Measurements from ENCODE around the gene MON1B.

The MON1B gene

GRCh38 chr16:77211880-77212740 lies 21.1 kb downstream of the MON1B start:
- peak; percentile 80 for TF ChIP-seq YY1 (IDR thresholded peaks at IDR 0.05; ENCODE audit: low read depth)
- TF ChIP-seq RAD21 (IDR thresholded peaks at IDR 0.05; ENCODE audit: low read depth) = no peak
- TF ChIP-seq TAF1 (IDR thresholded peaks at IDR 0.05; ENCODE audit: low read depth) = peak; percentile 22; the same call in 1 of the 2 replicates
- TF ChIP-seq, protein P1, sequence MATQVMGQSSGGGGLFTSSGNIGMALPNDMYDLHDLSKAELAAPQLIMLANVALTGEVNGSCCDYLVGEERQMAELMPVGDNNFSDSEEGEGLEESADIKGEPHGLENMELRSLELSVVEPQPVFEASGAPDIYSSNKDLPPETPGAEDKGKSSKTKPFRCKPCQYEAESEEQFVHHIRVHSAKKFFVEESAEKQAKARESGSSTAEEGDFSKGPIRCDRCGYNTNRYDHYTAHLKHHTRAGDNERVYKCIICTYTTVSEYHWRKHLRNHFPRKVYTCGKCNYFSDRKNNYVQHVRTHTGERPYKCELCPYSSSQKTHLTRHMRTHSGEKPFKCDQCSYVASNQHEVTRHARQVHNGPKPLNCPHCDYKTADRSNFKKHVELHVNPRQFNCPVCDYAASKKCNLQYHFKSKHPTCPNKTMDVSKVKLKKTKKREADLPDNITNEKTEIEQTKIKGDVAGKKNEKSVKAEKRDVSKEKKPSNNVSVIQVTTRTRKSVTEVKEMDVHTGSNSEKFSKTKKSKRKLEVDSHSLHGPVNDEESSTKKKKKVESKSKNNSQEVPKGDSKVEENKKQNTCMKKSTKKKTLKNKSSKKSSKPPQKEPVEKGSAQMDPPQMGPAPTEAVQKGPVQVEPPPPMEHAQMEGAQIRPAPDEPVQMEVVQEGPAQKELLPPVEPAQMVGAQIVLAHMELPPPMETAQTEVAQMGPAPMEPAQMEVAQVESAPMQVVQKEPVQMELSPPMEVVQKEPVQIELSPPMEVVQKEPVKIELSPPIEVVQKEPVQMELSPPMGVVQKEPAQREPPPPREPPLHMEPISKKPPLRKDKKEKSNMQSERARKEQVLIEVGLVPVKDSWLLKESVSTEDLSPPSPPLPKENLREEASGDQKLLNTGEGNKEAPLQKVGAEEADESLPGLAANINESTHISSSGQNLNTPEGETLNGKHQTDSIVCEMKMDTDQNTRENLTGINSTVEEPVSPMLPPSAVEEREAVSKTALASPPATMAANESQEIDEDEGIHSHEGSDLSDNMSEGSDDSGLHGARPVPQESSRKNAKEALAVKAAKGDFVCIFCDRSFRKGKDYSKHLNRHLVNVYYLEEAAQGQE (IDR thresholded peaks at IDR 0.05; ENCODE audit: low read depth) = no peak
- TF ChIP-seq ZBTB7A (IDR thresholded peaks at IDR 0.05; ENCODE audit: low read depth) = peak; percentile 24; the same call in 1 of the 2 replicates
- no peak for TF ChIP-seq NFIC (IDR thresholded peaks at IDR 0.05)
- peak; percentile 77 for TF ChIP-seq MAX (IDR thresholded peaks at IDR 0.05)

- TF ChIP-seq MAX (IDR thresholded peaks at IDR 0.05) (peak; percentile 50), TAF1 (IDR thresholded peaks at IDR 0.05; ENCODE audit: low read depth) (0 out of 2 replicates have a peak, but pooled peaks have one; percentile 24), CREB1 (IDR thresholded peaks at IDR 0.05; ENCODE audit: low read depth) (no peak)
These were observed 22.0 kb downstream of the MON1B start for GRCh38 chr16:77212741-77213541.

GRCh38 chr16:77213542-77214106 lies 22.6 kb downstream of the MON1B start:
- TF ChIP-seq FOXM1 (IDR thresholded peaks at IDR 0.05; ENCODE audit: borderline replicate concordance, low read depth) (0 out of 2 replicates have a peak, but pooled peaks have one; percentile 12), EGR1 (IDR thresholded peaks at IDR 0.05) (no peak), TAF1 (IDR thresholded peaks at IDR 0.05; ENCODE audit: low read depth) (no peak), CREB1 (IDR thresholded peaks at IDR 0.05; ENCODE audit: low read depth) (no peak), YY1 (IDR thresholded peaks at IDR 0.05; ENCODE audit: low read depth) (no peak), MAX (IDR thresholded peaks at IDR 0.05) (no peak; the same call in 1 of the 2 replicates), CEBPB (IDR thresholded peaks at IDR 0.05) (no peak), EP300 (IDR thresholded peaks at IDR 0.05; ENCODE audit: borderline replicate concordance) (peak; percentile 56; the same call in 1 of the 2 replicates), TEAD4 (IDR thresholded peaks at IDR 0.05) (peak; percentile 55), RAD21 (IDR thresholded peaks at IDR 0.05; ENCODE audit: low read depth) (no peak), USF1 (IDR thresholded peaks at IDR 0.05) (no peak), TCF12 (IDR thresholded peaks at IDR 0.05; ENCODE audit: low read depth) (no peak; the same call in 1 of the 2 replicates), ZBTB7A (IDR thresholded peaks at IDR 0.05; ENCODE audit: low read depth) (no peak), NFIC (IDR thresholded peaks at IDR 0.05) (peak; percentile 90)

DNA sequence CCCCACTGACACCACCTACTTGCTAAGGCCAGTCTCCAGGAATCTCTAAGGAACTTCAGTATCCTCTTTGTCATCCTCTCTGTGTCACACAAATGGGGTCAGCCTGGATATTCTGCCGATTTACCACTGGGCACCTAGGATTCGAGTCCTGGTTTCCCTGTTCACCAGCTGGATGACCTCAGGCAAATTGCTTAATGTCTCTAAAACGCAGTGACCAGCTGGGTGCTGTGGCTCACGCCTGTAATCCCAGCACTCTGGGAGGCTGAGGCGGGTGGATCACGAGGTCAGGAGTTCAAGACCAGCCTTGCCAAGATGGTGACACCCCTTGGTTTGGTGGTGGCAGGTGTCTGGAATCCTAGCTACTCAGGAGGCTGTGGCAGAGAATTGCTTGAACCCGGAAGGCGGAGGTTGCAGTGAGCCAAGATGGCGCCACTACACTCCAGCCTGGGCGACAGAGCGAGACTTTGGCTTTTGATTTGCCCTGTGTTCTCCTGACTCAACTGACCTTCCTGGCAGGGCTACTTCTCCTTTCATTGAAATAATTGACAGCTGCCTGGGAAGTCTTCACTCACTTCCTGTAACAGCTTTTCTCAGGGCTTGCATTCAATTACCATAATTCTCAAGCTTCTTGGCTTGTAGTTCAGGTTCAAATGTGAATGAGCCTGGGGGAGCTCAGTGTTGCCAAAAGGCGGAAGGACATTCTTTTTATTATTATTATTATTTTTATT lies 23.6 kb downstream of the MON1B start:
- TF ChIP-seq CEBPB (IDR thresholded peaks at IDR 0.05) (no peak), ZBTB7A (IDR thresholded peaks at IDR 0.05; ENCODE audit: low read depth) (no peak), USF1 (IDR thresholded peaks at IDR 0.05) (no peak), FOXM1 (IDR thresholded peaks at IDR 0.05; ENCODE audit: borderline replicate concordance, low read depth) (no peak), NFIC (IDR thresholded peaks at IDR 0.05) (no peak), EGR1 (IDR thresholded peaks at IDR 0.05) (no peak), RAD21 (IDR thresholded peaks at IDR 0.05; ENCODE audit: low read depth) (no peak), TCF12 (IDR thresholded peaks at IDR 0.05; ENCODE audit: low read depth) (no peak), TEAD4 (IDR thresholded peaks at IDR 0.05) (no peak), YY1 (IDR thresholded peaks at IDR 0.05; ENCODE audit: low read depth) (no peak), EP300 (IDR thresholded peaks at IDR 0.05; ENCODE audit: borderline replicate concordance) (no peak), TAF1 (IDR thresholded peaks at IDR 0.05; ENCODE audit: low read depth) (no peak), CREB1 (IDR thresholded peaks at IDR 0.05; ENCODE audit: low read depth) (no peak), MAX (IDR thresholded peaks at IDR 0.05) (no peak)
- TF ChIP-seq, protein P1 (IDR thresholded peaks at IDR 0.05; ENCODE audit: low read depth) = no peak

Measured in Ishikawa (cell line).